Measurements from ENCODE around the gene ZNF547.

The ZNF547 gene

GRCh38 chr19:57376151-57376550 is 12.8 kb downstream of the ZNF547 start:
- DNase-seq, result no peak

GRCh38 chr19:57377498-57378146 is 14.3 kb downstream of the ZNF547 start:
- no peak for DNase-seq

- no peak for DNase-seq
Observed at GRCh38 chr19:57380923-57381322, 17.6 kb downstream of the ZNF547 start.

GRCh38 chr19:57382806-57383488 is 19.6 kb downstream of the ZNF547 start:
- DNase-seq, result no peak

- DNase-seq, result no peak
Observed at GRCh38 chr19:57389194-57389729, 25.9 kb downstream of the ZNF547 start.

GRCh38 chr19:57389730-57390598 is 26.6 kb downstream of the ZNF547 start, which contains the start of gene ZNF548:
ZNF548 (plus strand) TSS chr19:57389854; CDS start chr19:57390100, 246 bp downstream.
- DNase-seq, result peak; percentile 98

- no peak for DNase-seq
Observed at GRCh38 chr19:57395710-57396109, 32.4 kb downstream of the ZNF547 start.

GRCh38 chr19:57398868-57399267 is 35.5 kb downstream of the ZNF547 start:
- DNase-seq, result no peak

- DNase-seq, result no peak
Observed at GRCh38 chr19:57403737-57404563, 40.6 kb downstream of the ZNF547 start.

GRCh38 chr19:57406516-57407123 is 43.3 kb downstream of the ZNF547 start:
- DNase-seq, result peak; percentile 76 to 78

GRCh38 chr19:57410877-57411671 is 47.7 kb downstream of the ZNF547 start, which contains the start of gene ZNF17:
ZNF17 (plus strand) TSS chr19:57411161; CDS start chr19:57413616, 2,455 bp downstream.
- peak; percentile 92 to 93 for DNase-seq

GRCh38 chr19:57419439-57419838 is 56.1 kb downstream of the ZNF547 start:
- DNase-seq, result no peak

- no peak for DNase-seq
Observed at GRCh38 chr19:57421037-57421436, 57.7 kb downstream of the ZNF547 start.
